ENCODE measurements around the gene C11orf24.

C11orf24 gene

DNA sequence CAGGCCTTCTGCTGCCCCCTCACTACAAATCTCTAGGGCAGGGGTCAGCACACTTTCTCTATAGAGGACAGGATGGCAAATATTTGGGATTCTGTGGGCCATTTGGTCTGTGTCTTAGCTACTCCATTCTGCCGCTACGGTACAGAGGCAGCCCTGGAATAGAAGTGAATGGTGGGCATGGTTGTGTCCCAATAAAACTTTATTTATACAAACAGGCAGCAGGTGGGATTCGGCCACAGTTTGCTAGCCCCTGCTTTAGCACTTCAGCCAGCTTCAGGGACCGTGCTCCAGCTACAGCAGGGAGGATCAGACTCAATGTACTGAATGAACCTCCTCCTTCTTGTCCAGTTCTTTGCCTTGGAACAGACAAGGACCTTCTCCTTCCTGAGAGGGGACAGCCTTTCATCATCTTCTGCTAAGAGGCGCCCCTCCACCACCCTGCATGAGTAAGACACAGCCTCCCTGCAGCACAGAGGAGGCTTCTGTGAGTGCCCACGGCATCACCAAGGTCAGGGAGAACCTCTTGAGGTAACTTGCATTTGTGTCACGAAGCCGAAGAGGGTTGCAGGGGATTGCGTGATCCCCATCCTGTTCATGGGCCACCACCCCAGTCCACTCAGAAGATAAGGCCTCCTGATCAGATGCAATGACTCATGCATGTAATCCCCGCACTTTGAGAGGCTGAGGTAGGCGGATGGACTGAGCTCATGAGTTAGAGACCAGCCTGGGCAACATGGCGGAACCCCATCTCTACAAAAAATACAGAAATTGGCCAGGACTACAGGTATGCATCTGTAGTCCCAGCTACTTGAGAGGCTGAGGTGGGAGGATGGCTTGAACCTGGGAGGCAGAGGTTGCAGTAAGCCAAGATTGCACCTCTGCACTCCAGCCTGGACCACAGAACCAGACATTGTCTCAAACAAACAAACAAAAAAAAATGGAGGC, 4.6 kb downstream of the C11orf24 start:
- H3K36me3 ChIP-seq (ENCODE audit: insufficient read depth, low read length), result peaks cover 48% of the 10 kb centered on the region
- H3K27ac ChIP-seq (ENCODE audit: low read depth, low read length), result no peak overlapping the region
- peaks cover 20% of the 10 kb centered on the region for H3K4me1 ChIP-seq (ENCODE audit: insufficient read depth, low read length)
- no peak overlapping the region for H3K4me3 ChIP-seq (ENCODE audit: low read depth in 1 of 2, low read length in 2 of 2)
- no peak overlapping the region for H3K9ac ChIP-seq (ENCODE audit: low read length)
- no peaks in the 10 kb centered on the region for H3K9me3 ChIP-seq (ENCODE audit: low read length)
- H3K27me3 ChIP-seq (ENCODE audit: control insufficient read depth in 1 of 2, insufficient read depth in 2 of 2, low read length in 2 of 2), result no peaks in the 10 kb centered on the region

GRCh38 chr11:68266121-68266891, 5.5 kb downstream of the C11orf24 start:
- Histone ChIP-seq H3K9me3 (ENCODE audit: low read length) (no peaks in the 10 kb centered on the region), H3K27me3 (ENCODE audit: control insufficient read depth in 1 of 2, insufficient read depth in 2 of 2, low read length in 2 of 2) (no peaks in the 10 kb centered on the region), H3K36me3 (ENCODE audit: insufficient read depth, low read length) (peaks cover 57% of the 10 kb centered on the region), H3K4me1 (ENCODE audit: insufficient read depth, low read length) (peaks cover 20% of the 10 kb centered on the region), H3K4me3 (ENCODE audit: low read depth in 1 of 2, low read length in 2 of 2) (no peak overlapping the region), H3K9ac (ENCODE audit: low read length) (no peak overlapping the region), H3K27ac (ENCODE audit: low read depth, low read length) (no peak overlapping the region)

DNA sequence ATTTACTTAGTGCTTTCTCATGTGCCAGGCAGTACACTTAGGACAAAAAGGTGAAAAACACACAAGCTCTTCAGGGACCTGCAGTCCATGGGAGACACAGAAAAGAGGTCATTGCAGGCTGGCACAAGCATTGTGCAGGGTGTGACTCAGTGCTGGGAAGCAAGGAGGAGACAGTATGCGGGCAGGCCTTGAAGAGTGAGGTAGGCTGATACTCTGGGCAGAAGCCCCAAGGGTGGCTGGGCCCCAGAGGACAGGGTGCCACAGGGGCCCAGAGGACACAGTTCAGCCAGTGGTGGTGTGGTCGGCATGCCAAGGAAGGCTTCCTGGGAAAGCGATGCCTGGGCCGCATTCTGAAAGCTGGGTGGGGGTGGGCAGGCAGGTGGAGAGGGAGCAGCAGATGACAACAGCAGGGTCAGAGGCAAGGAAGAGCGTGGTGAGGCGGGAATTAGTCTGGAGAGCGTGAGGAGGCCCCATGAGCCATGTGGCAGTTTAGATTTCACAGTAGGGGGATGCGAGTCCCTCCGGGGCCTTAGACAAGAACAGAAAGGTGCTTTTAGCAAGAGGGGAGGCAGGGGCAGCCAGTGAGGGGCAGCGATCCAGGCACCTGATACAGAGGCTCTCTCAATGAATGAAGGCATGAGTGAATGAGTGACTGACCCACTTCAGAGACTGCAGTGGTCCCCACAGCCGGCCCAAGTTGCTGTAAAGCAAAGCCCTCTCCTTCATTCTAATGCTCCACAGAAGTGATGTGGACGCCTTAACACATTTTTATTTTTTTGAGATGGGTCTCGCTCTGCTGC, 6.8 kb downstream of the C11orf24 start:
- H3K9me3 ChIP-seq (ENCODE audit: low read length), result no peaks in the 10 kb centered on the region
- no peak overlapping the region for H3K4me3 ChIP-seq (ENCODE audit: low read depth in 1 of 2, low read length in 2 of 2)
- no peak overlapping the region for H3K27ac ChIP-seq (ENCODE audit: low read depth, low read length)
- H3K9ac ChIP-seq (ENCODE audit: low read length), result no peak overlapping the region
- H3K36me3 ChIP-seq (ENCODE audit: insufficient read depth, low read length), result peaks cover 61% of the 10 kb centered on the region
- H3K4me1 ChIP-seq (ENCODE audit: insufficient read depth, low read length), result peaks cover 7% of the 10 kb centered on the region
- no peaks in the 10 kb centered on the region for H3K27me3 ChIP-seq (ENCODE audit: control insufficient read depth in 1 of 2, insufficient read depth in 2 of 2, low read length in 2 of 2)

- Histone ChIP-seq H3K27me3 (ENCODE audit: control insufficient read depth in 1 of 2, insufficient read depth in 2 of 2, low read length in 2 of 2) (no peaks in the 10 kb centered on the region), H3K9ac (ENCODE audit: low read length) (no peak overlapping the region), H3K4me3 (ENCODE audit: low read depth in 1 of 2, low read length in 2 of 2) (no peak overlapping the region), H3K27ac (ENCODE audit: low read depth, low read length) (no peak overlapping the region), H3K36me3 (ENCODE audit: insufficient read depth, low read length) (peaks cover 61% of the 10 kb centered on the region), H3K9me3 (ENCODE audit: low read length) (no peaks in the 10 kb centered on the region), H3K4me1 (ENCODE audit: insufficient read depth, low read length) (no peaks in the 10 kb centered on the region)
Measured at GRCh38 chr11:68264244-68264643, 7.5 kb downstream of the C11orf24 start.

GRCh38 chr11:68263444-68264035, 8.2 kb downstream of the C11orf24 start:
- H3K9ac ChIP-seq (ENCODE audit: low read length), result no peak overlapping the region
- no peaks in the 10 kb centered on the region for H3K9me3 ChIP-seq (ENCODE audit: low read length)
- no peak overlapping the region for H3K4me3 ChIP-seq (ENCODE audit: low read depth in 1 of 2, low read length in 2 of 2)
- no peaks in the 10 kb centered on the region for H3K4me1 ChIP-seq (ENCODE audit: insufficient read depth, low read length)
- peaks cover 61% of the 10 kb centered on the region for H3K36me3 ChIP-seq (ENCODE audit: insufficient read depth, low read length)
- no peaks in the 10 kb centered on the region for H3K27me3 ChIP-seq (ENCODE audit: control insufficient read depth in 1 of 2, insufficient read depth in 2 of 2, low read length in 2 of 2)
- no peak overlapping the region for H3K27ac ChIP-seq (ENCODE audit: low read depth, low read length)

GRCh38 chr11:68262544-68262827, 9.3 kb downstream of the C11orf24 start:
- Histone ChIP-seq H3K9ac (ENCODE audit: low read length) (no peak overlapping the region), H3K36me3 (ENCODE audit: insufficient read depth, low read length) (peaks cover 54% of the 10 kb centered on the region), H3K27me3 (ENCODE audit: control insufficient read depth in 1 of 2, insufficient read depth in 2 of 2, low read length in 2 of 2) (no peaks in the 10 kb centered on the region), H3K9me3 (ENCODE audit: low read length) (no peaks in the 10 kb centered on the region), H3K27ac (ENCODE audit: low read depth, low read length) (no peak overlapping the region), H3K4me1 (ENCODE audit: insufficient read depth, low read length) (peaks cover 4% of the 10 kb centered on the region), H3K4me3 (ENCODE audit: low read depth in 1 of 2, low read length in 2 of 2) (no peak overlapping the region)

DNA sequence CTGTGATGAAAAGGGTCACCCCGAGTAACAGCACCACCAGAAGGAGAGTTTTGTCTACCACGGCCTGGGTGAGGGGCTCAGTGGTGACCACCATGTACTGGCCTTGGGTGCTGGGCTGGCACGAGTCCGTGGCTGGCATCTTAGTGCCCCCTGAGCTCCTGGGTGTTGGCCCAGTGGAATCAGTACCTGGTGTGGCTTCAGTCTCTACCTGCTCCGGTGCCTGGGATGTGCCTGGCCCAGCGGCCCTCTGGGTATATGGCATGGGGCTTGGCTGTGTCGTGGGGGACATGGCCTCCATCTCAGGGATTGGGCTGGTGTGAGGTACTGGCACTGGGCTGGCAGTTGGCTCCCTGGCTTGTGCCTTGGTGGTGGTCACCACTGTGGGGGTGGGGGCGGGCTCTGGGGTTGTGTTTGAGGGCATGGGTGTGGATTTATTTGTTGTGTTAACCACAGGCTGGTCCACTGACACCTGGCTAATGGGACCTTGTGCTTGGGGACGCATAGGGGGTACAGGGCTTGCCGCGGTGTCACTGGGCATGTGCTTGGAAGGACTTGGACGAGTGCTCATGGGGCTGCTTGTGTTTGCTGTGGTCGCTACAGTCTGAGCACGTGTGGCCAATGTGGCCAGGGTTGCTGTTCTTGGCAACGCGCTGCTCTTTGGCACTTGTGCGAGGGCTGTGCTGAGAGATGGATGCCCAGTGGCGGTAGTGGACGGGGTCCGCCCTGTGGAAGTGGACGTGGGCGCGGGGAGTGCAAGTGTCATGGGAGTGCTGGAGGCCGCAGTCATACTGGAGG, 9.8 kb downstream of the C11orf24 start:
- no peaks in the 10 kb centered on the region for H3K9me3 ChIP-seq (ENCODE audit: low read length)
- H3K4me1 ChIP-seq (ENCODE audit: insufficient read depth, low read length), result peaks cover 4% of the 10 kb centered on the region
- no peak overlapping the region for H3K27ac ChIP-seq (ENCODE audit: low read depth, low read length)
- H3K36me3 ChIP-seq (ENCODE audit: insufficient read depth, low read length), result peaks cover 49% of the 10 kb centered on the region
- H3K4me3 ChIP-seq (ENCODE audit: low read depth in 1 of 2, low read length in 2 of 2), result no peak overlapping the region
- no peak overlapping the region for H3K9ac ChIP-seq (ENCODE audit: low read length)
- H3K27me3 ChIP-seq (ENCODE audit: control insufficient read depth in 1 of 2, insufficient read depth in 2 of 2, low read length in 2 of 2), result no peaks in the 10 kb centered on the region

DNA sequence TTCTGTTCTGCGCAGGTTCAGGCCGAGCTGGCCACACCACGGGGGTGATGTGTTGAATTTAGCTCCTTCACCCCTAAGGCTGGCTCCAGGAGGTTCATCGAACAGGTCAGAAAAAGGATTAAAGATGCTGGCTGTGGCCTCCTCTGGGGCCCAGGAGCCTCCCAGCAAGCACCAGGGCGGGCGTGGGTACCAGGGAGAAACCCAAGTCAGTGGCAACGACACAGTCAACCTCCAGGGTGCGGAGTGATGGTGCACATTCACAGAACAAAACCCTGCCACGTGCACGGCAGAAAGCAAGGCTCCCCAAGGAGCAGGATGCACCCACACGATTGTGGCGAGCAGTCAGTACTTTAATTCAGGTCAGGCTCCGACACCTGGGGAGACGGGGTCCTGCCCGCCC, 10.8 kb downstream of the C11orf24 start:
- H3K9me3 ChIP-seq (ENCODE audit: low read length), result no peaks in the 10 kb centered on the region
- H3K9ac ChIP-seq (ENCODE audit: low read length), result no peak overlapping the region
- H3K36me3 ChIP-seq (ENCODE audit: insufficient read depth, low read length), result peaks cover 40% of the 10 kb centered on the region
- H3K4me3 ChIP-seq (ENCODE audit: low read depth in 1 of 2, low read length in 2 of 2), result no peak overlapping the region
- no peaks in the 10 kb centered on the region for H3K27me3 ChIP-seq (ENCODE audit: control insufficient read depth in 1 of 2, insufficient read depth in 2 of 2, low read length in 2 of 2)
- peaks cover 9% of the 10 kb centered on the region for H3K4me1 ChIP-seq (ENCODE audit: insufficient read depth, low read length)
- no peak overlapping the region for H3K27ac ChIP-seq (ENCODE audit: low read depth, low read length)

GRCh38 chr11:68260484-68260883, 11.3 kb downstream of the C11orf24 start:
- Histone ChIP-seq H3K4me3 (ENCODE audit: low read depth in 1 of 2, low read length in 2 of 2) (no peak overlapping the region), H3K9me3 (ENCODE audit: low read length) (no peaks in the 10 kb centered on the region), H3K36me3 (ENCODE audit: insufficient read depth, low read length) (peaks cover 35% of the 10 kb centered on the region), H3K27me3 (ENCODE audit: control insufficient read depth in 1 of 2, insufficient read depth in 2 of 2, low read length in 2 of 2) (no peaks in the 10 kb centered on the region), H3K27ac (ENCODE audit: low read depth, low read length) (no peak overlapping the region), H3K9ac (ENCODE audit: low read length) (no peak overlapping the region), H3K4me1 (ENCODE audit: insufficient read depth, low read length) (peaks cover 10% of the 10 kb centered on the region)

- Histone ChIP-seq H3K9me3 (ENCODE audit: low read length) (no peaks in the 10 kb centered on the region), H3K36me3 (ENCODE audit: insufficient read depth, low read length) (peaks cover 26% of the 10 kb centered on the region), H3K4me3 (ENCODE audit: low read depth in 1 of 2, low read length in 2 of 2) (no peak overlapping the region), H3K27ac (ENCODE audit: low read depth, low read length) (no peak overlapping the region), H3K27me3 (ENCODE audit: control insufficient read depth in 1 of 2, insufficient read depth in 2 of 2, low read length in 2 of 2) (no peaks in the 10 kb centered on the region), H3K4me1 (ENCODE audit: insufficient read depth, low read length) (peaks cover 13% of the 10 kb centered on the region), H3K9ac (ENCODE audit: low read length) (no peak overlapping the region)
Measured at GRCh38 chr11:68259122-68259959, 12.4 kb downstream of the C11orf24 start.

Measured in muscle layer of colon (tissue), 2 donors.